Uterus (tissue), 4 donors: ENCODE measurements around the gene ASNSD1. TPM values are rescaled to one million over a fixed set of nuclear protein-coding genes. Genes with fewer than 3 reads are reported as not detected.

ENCODE experiments used
- DNase-seq, 2 donors: peaks; one replicate each; pipeline ENCODE4 v3.0.0-alpha.2; 2019 to 2020
- H3K27ac ChIP-seq, 2 donors: fragments of 200-600 bp; sonication (generic); 1 replicate in 1 of 2; 2 replicates in 1 of 2; pipeline ENCODE4 v1.5.1; 2016 to 2018
- H3K27me3 ChIP-seq, 2 donors: fragments of 200-600 bp; sonication (generic); one replicate each; pipeline ENCODE4 v1.5.1; 2018 to 2019; ENCODE audit warnings: control low read depth in 1 of 2
- H3K36me3 ChIP-seq, 2 donors: fragments of 200-600 bp; sonication (generic); one replicate each; pipeline ENCODE4 v1.5.1; 2019; ENCODE audit warnings: control low read depth in 1 of 2
- H3K4me1 ChIP-seq, 2 donors: fragments of 200-600 bp; sonication (generic); one replicate each; pipeline ENCODE4 v1.5.1; 2018 to 2019; ENCODE audit warnings: control low read depth in 1 of 2
- H3K4me3 ChIP-seq, 2 donors: fragments of 200-600 bp; sonication (generic); 1 replicate in 1 of 2; 2 replicates in 1 of 2; pipeline ENCODE4 v1.5.1; 2018 to 2019; ENCODE audit warnings: mild to moderate bottlenecking in 1 of 2
- H3K9me3 ChIP-seq, 2 donors: fragments of 200-600 bp; sonication (generic); one replicate each; pipeline ENCODE4 v1.5.1; 2019; ENCODE audit warnings: control low read depth in 1 of 2
- CTCF ChIP-seq, 4 experiments: fragments of 200-600 bp in 2 of 4; fragments of 450-650 bp in 2 of 4; sonication (generic) in 2 of 4; IDR thresholded peaks; one replicate each; pipeline ENCODE4 v1.5.1; 2016 to 2019; ENCODE audit warnings: antibody characterized with exemption in 4 of 4, mild to moderate bottlenecking in 2 of 4, moderate library complexity in 1 of 4
- POLR2A ChIP-seq, 2 donors: fragments of 450-650 bp; IDR thresholded peaks; one replicate each; pipeline ENCODE4 v1.6.1; 2016; ENCODE audit warnings: antibody characterized with exemption in 2 of 2, mild to moderate bottlenecking in 1 of 2, moderate library complexity in 1 of 2
- intact Hi-C: fragments of 100-400 bp; cut with DNase I; formaldehyde crosslinking; loops from one replicate; pipeline ENCODE4 v1.15.1; 2023; ENCODE audit warnings: low total_unique reads
- total RNA-seq, 4 donors: library from RNA; depleted of rRNA in 3 of 4; stranded (reverse); fragments of >200 nt in 3 of 4; gene quantifications; one replicate each; pipeline versions ENCODE4 v1.1.0 to v1.2.4, GENCODE V29; 2014 to 2023
- donor health status: DM: yes; HTN: yes; CAD: no.

The ASNSD1 gene
- total RNA-seq, 4 donors from 2014 or later = 46.2 to 94.4 (median 56.6) TPM

- Histone ChIP-seq H3K27ac (peak overlapping the region in 1 of 2 donors; percentile 27), H3K27me3 (no peaks in the 10 kb centered on the region), H3K9me3 (no peaks in the 10 kb centered on the region), H3K4me1 (no peaks in the 10 kb centered on the region), H3K4me3 (no peak overlapping the region), H3K36me3 (no peaks in the 10 kb centered on the region)
- TF ChIP-seq POLR2A (IDR thresholded peaks at IDR 0.05) (no peak), CTCF (IDR thresholded peaks at IDR 0.05) (no peak)
- intact Hi-C loops = loop anchor here (5.0 kb wide), 1 partner anchor 38 kb away; no protein-coding TSS in a partner anchor
- no peak for DNase-seq
Observed at GRCh38 chr2:189654641-189655040, 6.6 kb upstream of the ASNSD1 start.

- H3K4me3 ChIP-seq = no peak overlapping the region
- no peak for TF ChIP-seq POLR2A (IDR thresholded peaks at IDR 0.05)
- no peak for TF ChIP-seq CTCF (IDR thresholded peaks at IDR 0.05)
- no peaks in the 10 kb centered on the region for H3K36me3 ChIP-seq
- intact Hi-C loops = loop anchor here (5.0 kb wide), 1 partner anchor 34 kb away; no protein-coding TSS in a partner anchor
- H3K27me3 ChIP-seq = no peaks in the 10 kb centered on the region
- peak overlapping the region; percentile 21 to 42 for H3K27ac ChIP-seq
- no peak for DNase-seq
- H3K9me3 ChIP-seq = no peaks in the 10 kb centered on the region
- H3K4me1 ChIP-seq = peaks cover 0 to 7% of the 10 kb centered on the region in 2 donors
Observed at GRCh38 chr2:189657867-189658266, 3.4 kb upstream of the ASNSD1 start.

GRCh38 chr2:189658306-189659212, 2.7 kb upstream of the ASNSD1 start:
- intact Hi-C loops = loop anchor here (5.0 kb wide), 1 partner anchor 34 kb away; no protein-coding TSS in a partner anchor
- DNase-seq = no peak
- Histone ChIP-seq H3K36me3 (no peaks in the 10 kb centered on the region), H3K4me3 (no peak overlapping the region), H3K9me3 (no peaks in the 10 kb centered on the region), H3K27ac (peak overlapping the region; percentile 21 to 42), H3K4me1 (peaks cover 0 to 11% of the 10 kb centered on the region in 2 donors), H3K27me3 (no peaks in the 10 kb centered on the region)
- TF ChIP-seq CTCF (IDR thresholded peaks at IDR 0.05) (no peak), POLR2A (IDR thresholded peaks at IDR 0.05) (no peak)

GRCh38 chr2:189659734-189660133, 1.5 kb upstream of the ASNSD1 start:
- no peaks in the 10 kb centered on the region for H3K27me3 ChIP-seq
- DNase-seq = no peak
- no peaks in the 10 kb centered on the region for H3K36me3 ChIP-seq
- no peak overlapping the region for H3K4me3 ChIP-seq
- H3K27ac ChIP-seq = no peak overlapping the region
- H3K4me1 ChIP-seq = peaks cover 0 to 11% of the 10 kb centered on the region in 2 donors
- intact Hi-C loops = loop anchor here (5.0 kb wide), 1 partner anchor 33 kb away; no protein-coding TSS in a partner anchor
- TF ChIP-seq POLR2A (IDR thresholded peaks at IDR 0.05) (no peak), CTCF (IDR thresholded peaks at IDR 0.05) (no peak)
- no peaks in the 10 kb centered on the region for H3K9me3 ChIP-seq

- Histone ChIP-seq H3K27ac (peak overlapping the region; percentile 15 to 22), H3K4me3 (no peak overlapping the region)
Observed at GRCh38 chr2:189660803-189661147, 484 bp upstream of the ASNSD1 start.

More at GRCh38 chr2:189660803-189661147, 484 bp upstream of the ASNSD1 start:
- H3K27me3 ChIP-seq = no peaks in the 10 kb centered on the region
- DNase-seq = no peak
- H3K9me3 ChIP-seq = no peaks in the 10 kb centered on the region
- intact Hi-C loops = no loop called here
- H3K36me3 ChIP-seq = no peaks in the 10 kb centered on the region
- H3K4me1 ChIP-seq = peaks cover 0 to 11% of the 10 kb centered on the region in 2 donors
- TF ChIP-seq CTCF (IDR thresholded peaks at IDR 0.05) (no peak), POLR2A (IDR thresholded peaks at IDR 0.05) (no peak)
